GM12864 (cell line): ENCODE measurements around the gene IRF5.

ENCODE experiments used
- DNase-seq: peaks from one replicate; pipeline ENCODE4 v3.0.0-alpha.2; 2011; ENCODE audit warnings: low read depth
- H3K4me3 ChIP-seq: 2 replicates; pipeline ENCODE4 v1.5.1; 2011; ENCODE audit warnings: mild to moderate bottlenecking, low read depth, low read length, control low read depth
- CTCF ChIP-seq: IDR thresholded peaks from 2 replicates; pipeline ENCODE4 v1.5.1; 2011; ENCODE audit warnings: low read depth, mild to moderate bottlenecking, moderate library complexity, low read length, control low read depth, inconsistent platforms; ENCODE audit errors: missing control alignments

Gene IRF5

GRCh38 chr7:128959296-128959695, 21.6 kb downstream of the IRF5 start:
- no peak overlapping the region for H3K4me3 ChIP-seq
- no peak for TF ChIP-seq CTCF
- no peak for DNase-seq

- TF ChIP-seq CTCF: no peak
- DNase-seq: no peak
- H3K4me3 ChIP-seq: no peak overlapping the region
Observed at GRCh38 chr7:128961030-128961659, 23.4 kb downstream of the IRF5 start.

GRCh38 chr7:128962899-128963298, 25.2 kb downstream of the IRF5 start:
- DNase-seq: no peak
- H3K4me3 ChIP-seq: no peak overlapping the region
- TF ChIP-seq CTCF: no peak

- no peak overlapping the region for H3K4me3 ChIP-seq
- DNase-seq: peak; percentile 57
- TF ChIP-seq CTCF: no peak
Observed at GRCh38 chr7:128963327-128963757, 25.6 kb downstream of the IRF5 start.

GRCh38 chr7:128968624-128969023, 30.9 kb downstream of the IRF5 start:
- H3K4me3 ChIP-seq: no peak overlapping the region
- no peak for DNase-seq
- no peak for TF ChIP-seq CTCF

- no peak for TF ChIP-seq CTCF
- no peak for DNase-seq
Observed at GRCh38 chr7:128974241-128974934, 36.7 kb downstream of the IRF5 start.

GRCh38 chr7:128982105-128982504, 44.4 kb downstream of the IRF5 start:
- H3K4me3 ChIP-seq: no peak overlapping the region
- no peak for TF ChIP-seq CTCF
- no peak for DNase-seq

More at GRCh38 chr7:128974241-128974934, 36.7 kb downstream of the IRF5 start:
- H3K4me3 ChIP-seq: no peak overlapping the region
